ENCODE results near the gene LMAN2. TPM values are rescaled to one million over a fixed set of nuclear protein-coding genes. Genes with fewer than 3 reads are reported as not detected.

LMAN2 gene
- total RNA-seq, 1 donor = 115 TPM

DNA sequence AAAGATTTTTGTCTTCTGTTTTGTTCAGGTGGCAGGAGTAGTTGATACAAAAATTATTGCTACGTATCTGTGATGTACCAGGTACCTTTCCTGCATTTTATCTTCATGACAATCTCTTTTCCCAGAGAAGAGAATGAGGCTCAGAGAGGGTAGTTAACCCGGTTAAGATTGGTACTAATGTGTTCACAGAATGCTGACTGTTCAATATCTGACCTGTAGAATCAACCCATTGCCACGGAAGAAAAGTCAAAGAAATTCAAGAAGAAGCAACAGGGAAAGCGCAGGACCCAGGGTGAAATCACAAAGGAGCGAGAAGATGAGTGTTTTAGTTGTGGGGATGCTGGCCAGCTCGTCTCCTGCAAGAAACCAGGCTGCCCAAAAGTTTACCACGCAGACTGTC, 59.7 kb downstream of the LMAN2 start:
- no peaks in the 10 kb centered on the region for H3K27me3 ChIP-seq (ENCODE audit: insufficient read depth, low read length)
- no peak overlapping the region for H3K4me3 ChIP-seq (ENCODE audit: low read length)
- H3K4me1 ChIP-seq (ENCODE audit: insufficient read depth, low read length) = peaks cover 20% of the 10 kb centered on the region
- no peaks in the 10 kb centered on the region for H3K9me3 ChIP-seq (ENCODE audit: low read depth, low read length)

DNA sequence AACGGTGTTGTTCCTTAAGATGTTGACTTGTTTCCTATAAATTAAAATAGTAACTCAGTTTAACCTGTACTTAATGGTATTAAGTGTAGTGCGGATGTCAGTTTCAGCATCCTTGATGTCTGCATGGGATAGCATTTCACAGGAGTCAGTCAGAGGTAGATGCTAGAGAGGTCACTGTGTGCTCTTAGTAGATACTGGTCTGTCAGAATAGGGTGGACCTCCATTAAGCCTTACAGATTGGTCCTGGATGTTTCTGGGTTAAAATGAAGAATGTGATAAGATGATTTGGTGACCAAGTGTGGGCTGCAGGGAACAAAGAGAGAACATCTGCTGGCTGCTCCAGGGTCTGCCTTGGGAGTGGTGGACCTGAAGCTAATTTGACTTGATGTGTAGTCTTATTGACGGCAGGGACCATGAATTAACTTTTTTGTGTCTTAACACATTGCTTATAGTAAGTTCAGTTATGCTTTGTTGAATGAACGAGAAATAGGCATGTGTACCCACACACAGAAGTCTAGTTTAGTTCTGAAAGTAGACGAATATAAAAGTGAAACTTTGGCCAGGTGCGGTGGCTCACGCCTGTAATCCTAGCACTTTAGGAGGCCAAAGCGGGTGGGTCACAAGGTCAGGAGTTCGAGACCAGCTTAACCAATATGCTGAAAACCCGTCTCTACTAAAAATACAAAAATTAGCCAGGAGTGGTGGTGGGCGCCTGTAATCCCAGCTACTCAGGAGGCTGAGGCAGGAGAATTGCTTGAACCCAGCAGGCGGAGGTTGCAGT, 60.5 kb downstream of the LMAN2 start:
- Histone ChIP-seq H3K4me1 (ENCODE audit: insufficient read depth, low read length) (peaks cover 12% of the 10 kb centered on the region), H3K4me3 (ENCODE audit: low read length) (no peak overlapping the region), H3K9me3 (ENCODE audit: low read depth, low read length) (no peaks in the 10 kb centered on the region), H3K27me3 (ENCODE audit: insufficient read depth, low read length) (no peaks in the 10 kb centered on the region)

- H3K27me3 ChIP-seq (ENCODE audit: insufficient read depth, low read length) = no peaks in the 10 kb centered on the region
- no peaks in the 10 kb centered on the region for H3K4me1 ChIP-seq (ENCODE audit: insufficient read depth, low read length)
- H3K9me3 ChIP-seq (ENCODE audit: low read depth, low read length) = no peaks in the 10 kb centered on the region
These were observed 63.3 kb downstream of the LMAN2 start for GRCh38 chr5:177288191-177288590.

More at GRCh38 chr5:177288191-177288590, 63.3 kb downstream of the LMAN2 start:
- no peak overlapping the region for H3K4me3 ChIP-seq (ENCODE audit: low read length)

Other genes with a start within 250 kb of the LMAN2 start
- gene NSD1, start 217.9 kb downstream of the LMAN2 start, total RNA-seq = 69.0 TPM
- gene RAB24, start 47.9 kb downstream of the LMAN2 start, total RNA-seq = 20.1 TPM
- gene PRELID1, start 47.9 kb downstream of the LMAN2 start, total RNA-seq = 74.1 TPM
- gene MXD3, start 39.8 kb downstream of the LMAN2 start, total RNA-seq = 6.9 TPM
- 13.6 TPM for gene RGS14, start 6.3 kb upstream of the LMAN2 start, total RNA-seq
- gene SLC34A1, start 32.8 kb upstream of the LMAN2 start, total RNA-seq = 0.21 TPM
- not detected for gene PFN3, start 49.0 kb upstream of the LMAN2 start, total RNA-seq
- 0.52 TPM for gene F12, start 57.9 kb upstream of the LMAN2 start, total RNA-seq
- 75.2 TPM for gene GRK6, start 75.0 kb upstream of the LMAN2 start, total RNA-seq
- gene PRR7, start 95.1 kb upstream of the LMAN2 start, total RNA-seq = 25.8 TPM
- 4.6 TPM for gene DBN1, start 122.0 kb upstream of the LMAN2 start, total RNA-seq
- 19.9 TPM for gene PDLIM7, start 145.9 kb upstream of the LMAN2 start, total RNA-seq
- gene DOK3, start 158.2 kb upstream of the LMAN2 start, total RNA-seq = 38.6 TPM
- 33.4 TPM for gene DDX41, start 165.3 kb upstream of the LMAN2 start, total RNA-seq
- gene FAM193B, start 202.9 kb upstream of the LMAN2 start, total RNA-seq = 39.4 TPM
- gene TMED9, start 240.5 kb upstream of the LMAN2 start, total RNA-seq = 35.3 TPM
- 11.5 TPM for gene B4GALT7, start 248.5 kb upstream of the LMAN2 start, total RNA-seq

All from mononuclear cell (primary cell).